ENCODE results near the gene GLUL. TPM values are rescaled to one million over a fixed set of nuclear protein-coding genes. Genes with fewer than 3 reads are reported as not detected.
"Not testable (repeated sequence)": the region's sequence is repeated elsewhere in the genome, so short reads cannot be mapped to it uniquely, and the experiment has no call there.

The GLUL gene
- total RNA-seq, 1 donor from 2014 or later: 151 TPM

DNA sequence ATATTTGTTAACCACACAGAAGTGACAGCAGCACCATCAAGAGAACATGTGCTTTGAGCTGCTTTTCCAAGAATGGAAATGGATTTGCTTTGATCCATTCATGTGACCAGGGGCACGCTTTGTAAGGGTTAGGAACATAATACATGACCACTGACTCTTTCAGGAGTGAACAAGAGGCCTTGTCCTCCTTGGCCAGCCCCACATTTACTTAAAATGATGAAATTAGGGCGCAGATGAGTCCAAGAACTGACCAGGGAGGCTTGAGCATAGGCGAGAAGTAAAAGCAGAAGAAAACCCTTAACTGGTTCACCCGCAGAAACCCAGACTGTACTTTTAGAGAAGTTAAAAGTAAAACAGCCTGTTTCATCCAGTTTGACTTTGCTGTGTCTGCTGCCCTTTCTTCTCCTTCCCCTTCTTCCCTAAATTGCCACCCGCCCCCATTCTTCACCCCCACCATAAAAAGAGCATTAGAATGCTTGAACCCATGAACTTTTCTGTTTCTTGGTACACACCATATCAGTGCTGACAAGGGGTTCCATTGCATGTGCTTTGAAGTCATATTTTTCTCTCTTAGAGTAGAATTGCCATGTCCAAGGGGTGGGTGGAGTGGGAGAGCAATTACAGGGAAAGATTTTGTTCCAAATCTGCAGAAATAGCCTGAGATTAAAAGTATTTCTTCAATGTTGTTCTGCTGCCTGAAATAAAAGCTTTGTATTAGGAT is 2.6 kb upstream of the GLUL start:
- no peak for DNase-seq (ENCODE audit: low read depth)

DNA sequence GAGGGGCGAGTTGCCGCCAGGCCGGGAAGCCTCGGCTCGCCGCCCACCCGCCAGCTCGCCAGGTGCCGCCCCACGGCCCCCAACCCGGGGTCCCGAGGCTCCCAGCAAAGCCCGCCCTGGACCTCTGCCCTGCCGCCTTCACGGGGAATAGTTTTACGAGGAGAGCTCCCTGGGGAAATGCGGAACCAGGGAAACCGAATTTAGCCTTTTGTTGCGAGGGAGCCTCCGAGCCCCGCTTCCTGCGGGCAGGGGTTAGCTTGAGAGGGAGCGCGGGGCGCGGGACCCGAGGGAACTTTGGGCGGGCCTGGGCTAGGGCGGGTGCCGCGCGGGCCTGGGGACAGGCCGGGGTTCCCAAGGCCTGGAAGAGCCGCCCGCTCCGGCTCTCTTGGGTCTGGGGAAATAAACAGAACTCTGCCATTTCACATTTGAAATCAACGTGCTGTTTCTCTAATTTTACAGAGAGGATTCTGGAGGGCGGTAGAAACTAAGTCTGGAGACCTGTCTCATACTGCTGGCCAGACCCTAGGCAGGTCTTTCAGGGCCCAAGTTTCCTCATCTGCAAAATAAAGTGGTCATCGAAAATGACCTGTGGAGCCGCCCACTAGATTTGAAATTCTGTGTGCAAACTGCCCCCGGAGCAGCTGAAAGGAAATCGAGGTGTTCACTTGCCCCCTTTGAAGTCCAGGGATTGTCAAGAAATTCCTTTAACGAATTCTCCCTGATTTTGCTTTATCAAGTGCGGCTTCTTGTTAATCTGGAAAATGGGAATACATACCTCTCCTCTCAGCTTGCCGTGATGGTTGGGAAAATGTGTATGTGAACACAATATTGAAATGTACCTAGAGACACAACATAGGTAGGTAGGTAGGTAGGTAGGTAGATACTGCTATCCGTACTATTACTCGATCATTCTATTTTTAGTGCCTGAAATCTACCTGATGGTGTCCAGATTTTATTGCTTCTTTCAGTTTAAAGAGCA is 749 bp upstream of the GLUL start:
- peak; percentile 65 for DNase-seq (ENCODE audit: low read depth)

DNA sequence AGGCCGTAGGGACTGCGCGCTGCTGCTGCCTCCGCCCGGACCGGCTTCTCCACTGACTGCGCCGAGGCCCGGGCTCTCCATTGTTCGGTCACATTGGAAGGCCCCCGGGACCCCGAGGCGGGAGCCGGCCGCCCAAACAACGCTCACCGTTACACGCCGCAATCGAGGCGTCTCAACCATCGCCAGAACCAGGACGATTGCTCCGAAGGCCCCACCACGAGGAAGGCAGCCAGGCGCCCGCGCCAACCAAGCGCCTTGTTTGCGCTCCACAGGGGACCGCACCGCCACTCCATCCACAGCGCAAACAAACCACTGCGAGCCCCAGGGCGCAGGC is 595 bp downstream of the GLUL start:
- no peak for DNase-seq (ENCODE audit: low read depth)

DNA sequence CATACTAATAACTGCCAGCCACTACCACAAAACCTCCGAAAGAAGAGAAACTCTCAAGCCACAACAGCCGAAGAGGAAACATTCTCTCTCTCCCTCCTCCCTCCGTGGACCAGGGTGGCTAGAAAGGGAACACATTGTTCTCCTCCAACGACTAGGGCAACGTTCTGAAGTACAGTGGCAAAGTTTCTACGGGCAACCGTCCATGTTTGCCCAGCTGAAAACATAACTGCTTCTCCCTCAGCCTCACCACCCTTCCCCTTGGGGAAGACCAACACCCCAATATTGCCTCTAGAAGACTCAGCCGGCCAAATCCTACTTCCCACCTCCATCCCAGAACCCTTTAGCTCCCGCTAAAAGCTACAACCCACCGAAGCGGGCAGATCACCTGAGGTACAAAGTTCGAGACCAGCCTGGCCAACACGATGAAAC is 2.0 kb downstream of the GLUL start:
- DNase-seq (ENCODE audit: low read depth): no peak

DNA sequence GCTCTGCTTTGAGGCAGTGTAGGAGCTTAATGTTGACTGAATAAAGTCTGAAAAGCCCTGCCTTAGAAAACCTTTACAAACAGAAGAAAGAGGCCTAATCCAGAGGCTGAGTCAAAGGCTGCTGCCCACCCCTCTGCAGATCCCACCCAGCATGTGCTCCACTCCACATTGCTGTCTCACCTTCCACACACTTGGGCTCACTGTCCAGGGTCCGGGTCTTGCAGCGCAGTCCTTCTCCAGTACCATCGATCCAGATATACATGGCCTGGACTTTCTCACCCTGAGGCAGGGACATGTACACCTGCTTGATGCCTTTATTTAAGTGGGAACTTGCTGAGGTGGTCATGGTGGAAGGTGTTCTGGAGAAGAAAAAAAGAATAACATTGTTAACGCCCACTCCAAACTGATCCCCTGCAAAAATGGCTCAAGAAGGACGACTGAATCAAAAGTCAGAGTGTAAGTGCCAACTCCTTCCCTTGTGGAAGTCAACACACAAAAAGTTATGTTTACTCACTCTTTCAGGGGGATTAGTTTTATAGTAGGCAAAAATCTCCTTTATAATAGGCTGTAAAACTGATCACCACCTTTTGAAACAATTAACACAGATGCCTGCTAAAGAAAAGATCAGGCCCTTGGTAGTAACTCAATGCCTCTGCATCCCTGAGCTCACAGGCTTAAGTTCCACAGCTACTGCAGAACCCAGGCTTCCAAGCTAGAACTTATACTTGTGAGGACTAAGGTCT is 3.0 kb downstream of the GLUL start:
- no peak for DNase-seq (ENCODE audit: low read depth)

DNA sequence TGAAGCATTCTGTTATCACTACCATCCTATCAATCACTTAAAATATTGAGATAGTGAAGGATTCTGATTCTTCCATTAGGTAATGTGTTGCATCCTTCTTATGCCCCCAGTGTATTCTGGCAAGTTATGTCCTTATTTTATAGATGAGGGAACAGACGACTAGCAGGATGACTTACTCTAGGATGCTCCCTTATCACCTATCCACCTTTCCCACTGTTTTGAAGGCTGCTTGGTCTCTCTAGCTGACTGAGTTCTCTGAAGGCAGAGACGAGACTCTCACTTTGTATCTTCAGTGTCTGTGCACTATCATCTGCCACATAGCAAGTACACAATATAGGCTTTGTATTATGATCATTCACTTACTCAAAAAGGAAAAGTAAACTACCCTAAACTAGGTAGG is 4.0 kb downstream of the GLUL start:
- DNase-seq (ENCODE audit: low read depth): no peak

DNA sequence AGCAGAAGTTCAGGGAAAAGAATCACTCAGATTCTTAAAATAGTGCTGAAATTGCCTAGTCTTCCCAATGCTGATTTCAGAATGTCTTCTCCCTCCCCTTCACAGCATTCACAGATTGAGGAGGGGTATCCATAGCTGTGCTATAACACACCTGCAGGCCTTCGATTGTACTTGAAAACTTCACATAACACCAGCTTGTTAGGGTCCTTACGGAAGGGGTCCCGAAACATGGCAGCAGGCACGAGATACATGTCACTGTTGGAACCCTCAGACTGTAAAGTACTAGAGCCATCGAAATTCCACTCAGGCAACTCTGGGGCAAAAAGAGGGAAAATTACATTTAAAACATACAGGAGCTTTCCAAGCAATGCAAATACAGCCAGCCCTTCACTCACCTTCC is 4.6 kb downstream of the GLUL start:
- DNase-seq (ENCODE audit: low read depth): no peak

GRCh38 chr1:182385885-182386853 is 5.4 kb downstream of the GLUL start:
- DNase-seq (ENCODE audit: low read depth): no peak

DNA sequence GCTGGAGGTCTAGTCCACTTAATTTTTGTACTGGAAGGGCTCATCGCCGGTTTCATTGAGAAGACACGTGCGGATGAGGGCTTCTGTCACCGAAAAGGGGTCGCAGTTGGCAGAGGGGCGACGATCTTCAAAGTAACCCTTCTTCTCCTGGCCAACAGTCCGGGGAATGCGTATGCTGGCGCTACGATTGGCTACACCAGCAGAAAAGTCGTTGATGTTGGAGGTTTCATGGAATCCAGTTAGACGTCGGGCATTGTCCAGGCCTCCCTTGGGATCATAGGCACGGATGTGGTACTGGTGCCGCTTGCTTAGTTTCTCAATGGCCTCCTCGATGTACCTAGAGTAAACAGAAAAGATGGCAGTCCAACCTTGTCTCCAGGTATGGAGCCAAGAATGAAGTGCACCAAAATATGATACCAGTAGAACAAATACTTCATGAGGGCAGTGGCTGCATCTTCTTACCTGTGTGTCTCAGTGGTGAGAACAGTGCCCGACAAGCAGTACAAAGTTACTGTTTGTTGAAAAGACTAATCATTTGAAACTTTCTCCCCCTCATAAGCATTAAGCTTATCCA is 7.1 kb downstream of the GLUL start:
- DNase-seq (ENCODE audit: low read depth): no peak

DNA sequence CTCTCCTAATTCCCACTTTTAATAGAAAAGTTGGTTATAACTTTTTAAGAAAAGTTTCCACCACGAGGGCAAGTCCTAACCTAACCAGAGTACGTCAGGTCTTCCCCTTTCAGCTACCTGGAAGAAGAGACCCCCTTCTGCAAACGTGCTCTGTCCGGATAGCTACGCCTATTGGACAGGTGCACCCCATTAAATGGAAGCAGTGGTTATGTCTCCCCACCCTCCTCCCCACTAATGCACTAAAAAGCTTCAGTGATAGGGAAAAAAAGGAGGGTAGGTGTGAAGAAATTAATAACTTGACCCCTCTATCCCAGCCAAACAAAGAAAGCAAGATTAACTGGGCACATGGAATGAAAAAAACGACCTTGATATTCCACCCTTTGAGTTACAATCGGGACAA is 7.7 kb downstream of the GLUL start:
- no peak for DNase-seq (ENCODE audit: low read depth)

DNA sequence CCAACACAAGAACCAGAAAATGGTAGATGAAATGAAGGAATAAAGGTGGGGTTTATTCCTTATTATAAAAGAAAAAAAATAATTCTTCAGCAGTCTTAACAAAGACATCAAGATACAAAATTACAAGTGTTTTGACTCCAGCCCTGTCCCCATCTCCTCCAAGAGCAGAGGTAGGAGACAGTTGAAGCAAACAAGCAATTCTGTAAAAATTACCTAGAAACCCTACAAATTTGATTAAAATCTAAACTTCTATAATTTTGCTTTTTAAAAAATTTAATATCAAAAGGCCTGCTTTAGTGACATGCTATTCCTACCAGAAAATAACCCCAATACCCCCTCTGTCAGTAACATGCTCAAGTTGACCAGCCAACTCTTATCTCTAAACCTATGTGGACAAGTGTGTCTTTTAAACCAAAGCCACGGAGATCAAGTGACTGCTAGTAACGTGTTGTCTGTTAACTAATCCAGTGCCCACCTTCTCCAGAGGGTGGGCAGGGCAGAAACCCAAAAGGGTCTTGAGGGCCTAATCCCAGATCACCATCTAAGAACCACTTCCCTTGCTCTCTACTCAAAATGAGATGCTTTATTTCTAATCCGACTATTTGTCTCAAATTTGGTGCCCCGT is 8.4 kb downstream of the GLUL start:
- no peak for DNase-seq (ENCODE audit: low read depth)

- DNase-seq (ENCODE audit: low read depth): no peak
Measured at GRCh38 chr1:182381962-182382819, 9.4 kb downstream of the GLUL start.

GRCh38 chr1:182380199-182380598 is 11.4 kb downstream of the GLUL start:
- no peak for DNase-seq (ENCODE audit: low read depth)

DNA sequence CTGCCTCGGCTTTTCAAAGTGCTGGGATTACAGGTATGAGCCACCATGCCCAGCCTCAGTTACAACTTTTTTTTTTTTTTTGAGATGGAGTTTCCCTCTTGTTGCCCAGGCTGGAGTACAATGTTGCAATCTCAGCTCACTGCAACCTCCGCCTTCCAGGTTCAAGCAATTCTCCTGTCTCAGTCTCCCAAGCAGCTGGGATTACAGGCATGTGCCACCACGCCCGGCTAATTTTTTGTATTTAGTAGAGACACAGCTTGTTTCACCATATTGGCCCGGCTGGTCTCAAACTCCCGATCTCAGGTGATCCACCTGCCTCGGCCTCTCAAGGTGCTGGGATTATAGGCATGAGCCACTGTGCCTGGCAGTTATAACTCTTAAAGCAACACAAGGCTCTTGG is 11.8 kb downstream of the GLUL start:
- not testable (repeated sequence) for DNase-seq (ENCODE audit: low read depth)

DNA sequence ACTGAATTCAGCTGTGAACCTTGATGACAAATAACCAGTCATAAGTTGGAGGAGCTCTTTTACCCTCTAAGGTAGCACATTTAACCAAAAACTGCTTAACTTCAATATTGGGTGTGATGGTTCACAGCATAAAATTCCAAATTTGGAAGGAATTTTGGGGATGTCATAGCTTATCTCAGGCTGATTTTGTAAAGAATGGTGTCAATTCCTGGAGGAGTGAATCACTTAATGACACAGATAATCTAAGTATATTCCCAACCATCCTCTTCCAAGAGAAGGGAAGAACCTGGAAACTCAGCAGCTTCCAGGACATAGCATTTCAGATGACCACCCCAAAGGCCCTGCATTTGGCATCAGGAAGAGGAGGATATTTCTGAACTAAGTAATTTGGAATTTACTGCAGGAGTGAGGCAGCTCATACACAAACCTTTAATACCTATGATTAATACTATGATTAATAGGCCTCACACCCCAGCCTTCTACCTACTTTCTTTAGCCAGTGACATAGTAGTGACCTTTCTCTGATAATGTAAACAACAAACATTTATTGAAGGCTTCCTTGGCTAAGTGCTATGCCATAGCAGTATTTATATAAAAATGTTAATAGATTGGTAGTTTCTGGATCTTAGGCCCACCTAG is 14.5 kb downstream of the GLUL start:
- no peak for DNase-seq (ENCODE audit: low read depth)

DNA sequence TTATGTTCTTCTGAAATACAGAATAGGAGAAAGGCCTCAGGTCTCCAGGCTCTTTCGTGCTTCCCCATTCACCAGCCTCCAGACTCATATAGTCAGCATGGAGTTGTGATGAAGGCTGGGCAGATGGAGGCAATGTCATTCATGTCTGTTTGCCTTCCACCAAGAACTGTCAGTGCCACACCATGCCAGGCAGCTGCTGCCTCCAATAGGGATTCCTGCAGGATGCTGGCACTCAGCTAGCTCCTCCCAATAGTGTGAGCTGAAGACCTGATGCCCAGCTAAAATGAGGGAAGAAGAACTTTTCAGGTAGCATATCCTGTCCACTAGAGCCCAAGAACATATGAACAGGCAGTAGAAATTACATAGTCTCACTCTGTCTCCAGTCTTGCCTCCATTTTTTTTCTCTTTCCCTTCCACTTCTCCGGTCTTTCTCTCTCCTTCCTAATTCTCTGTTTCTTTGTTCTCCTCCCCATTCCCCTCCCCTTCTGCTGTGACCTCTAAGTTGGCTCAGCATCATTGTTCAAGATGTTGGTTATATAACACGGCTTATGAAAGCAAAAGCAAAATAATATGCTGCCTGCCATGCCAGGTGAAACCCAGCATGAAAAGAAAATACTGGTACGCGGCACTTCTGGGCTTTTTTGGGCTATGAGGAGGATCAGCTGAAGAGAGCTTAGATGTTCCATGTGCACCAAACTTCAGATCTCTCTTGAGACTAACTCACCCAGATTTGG is 17.3 kb downstream of the GLUL start:
- DNase-seq (ENCODE audit: low read depth): no peak

DNA sequence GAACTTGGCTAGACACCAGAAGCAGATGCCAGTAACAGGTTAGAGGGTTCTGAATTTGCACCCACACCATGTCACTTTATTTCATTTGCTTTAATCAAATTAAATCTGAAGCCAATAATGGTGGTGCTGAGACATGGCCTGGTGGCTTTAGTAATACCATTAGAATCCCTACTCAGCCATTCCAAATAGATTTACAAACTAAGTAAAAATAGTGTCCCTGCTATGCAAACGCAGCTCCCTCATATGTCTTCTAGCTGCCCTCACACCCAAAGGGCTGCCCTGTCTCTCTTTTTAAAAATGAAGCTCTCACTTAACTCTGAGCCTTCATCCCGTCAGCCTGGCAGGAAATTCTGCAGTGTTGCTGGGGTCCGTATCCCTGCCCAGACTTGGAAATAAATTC is 21.1 kb downstream of the GLUL start:
- no peak for DNase-seq (ENCODE audit: low read depth)

GRCh38 chr1:182368903-182369302 is 22.7 kb downstream of the GLUL start:
- no peak for DNase-seq (ENCODE audit: low read depth)

All from myocyte (in vitro differentiated cells).